H1 (cell line): ENCODE data around the gene PUDP. TPM values are rescaled to one million over a fixed set of nuclear protein-coding genes. Genes with fewer than 3 reads are reported as not detected.

Experiments used
- CTCF ChIA-PET: fragments of 300-600 bp; sonication (Branson Sonifier 250); formaldehyde crosslinking; loops from one replicate; lab custom pipeline; 2021; ENCODE audit not compliant: partially characterized antibody; lab: Charles Lee
- POLR2A ChIA-PET: fragments of 300-600 bp; sonication (Branson Sonifier 250); formaldehyde crosslinking; loops from one replicate; lab custom pipeline; 2021; ENCODE audit warnings: inconsistent platforms; ENCODE audit not compliant: partially characterized antibody; lab: Charles Lee
- DNase-seq, 2 experiments: peaks; one replicate each; pipeline versions ENCODE4 v3.0.0 to v3.0.0-alpha.2; 2010 to 2022; ENCODE audit warnings: low spot score in 2 of 2, low read depth in 1 of 2, mixed read lengths in 1 of 2
- FAIRE-seq: peaks from 2 replicates; lab custom pipeline; 2011; peaks lifted over from hg19 to GRCh38; lab: Jason Lieb, UNC
- H2AFZ ChIP-seq: 2 replicates; pipeline ENCODE4 v1.8.1; 2012; ENCODE audit warnings: low read length, inconsistent platforms
- H2AK5ac ChIP-seq: 2 replicates; pipeline ENCODE4 v1.6.1; 2013; ENCODE audit warnings: low read depth, low read length
- H2BK120ac ChIP-seq: replicated peaks from 2 replicates; pipeline ENCODE3; 2013; ENCODE audit warnings: low read depth, low read length, inconsistent platforms
- H2BK12ac ChIP-seq: 2 replicates; pipeline ENCODE4 v1.6.1; 2013; ENCODE audit warnings: low read depth, low read length
- H2BK15ac ChIP-seq: 2 replicates; pipeline ENCODE4 v1.6.1; 2013; ENCODE audit warnings: low read length
- H2BK20ac ChIP-seq: 2 replicates; pipeline ENCODE4 v1.6.1; 2013; ENCODE audit warnings: low read length
- H2BK5ac ChIP-seq: 2 replicates; pipeline ENCODE4 v1.6.1; 2013; ENCODE audit warnings: low read depth, low read length
- H3K14ac ChIP-seq: 2 replicates; pipeline ENCODE4 v1.6.1; 2013; ENCODE audit warnings: inconsistent platforms; ENCODE audit not compliant: insufficient read length
- H3K18ac ChIP-seq: 2 replicates; pipeline ENCODE4 v1.6.1; 2013; ENCODE audit warnings: low read length; ENCODE audit errors: extremely low read depth
- H3K23ac ChIP-seq: 2 replicates; pipeline ENCODE4 v1.6.1; 2013; ENCODE audit warnings: inconsistent platforms; ENCODE audit not compliant: insufficient read length
- H3K23me2 ChIP-seq: 2 replicates; pipeline ENCODE4 v1.6.1; 2013; ENCODE audit warnings: low read depth, low read length
- H3K27ac ChIP-seq: 2 replicates; pipeline ENCODE4 v1.6.1; 2011; ENCODE audit warnings: low read depth, low read length, inconsistent platforms
- H3K27me3 ChIP-seq, 4 experiments: replicated peaks in 1 of 4; 1 replicate in 1 of 4; 2 replicates in 3 of 4; pipeline versions ENCODE4 v1.6.1 to v1.8.1; 2011 to 2013; ENCODE audit warnings: low read length in 3 of 4, mild to moderate bottlenecking in 3 of 4, inconsistent platforms in 2 of 4, mixed read lengths in 2 of 4, moderate library complexity in 1 of 4; ENCODE audit not compliant: control insufficient read depth in 3 of 4, insufficient read depth in 3 of 4; ENCODE audit errors: extremely low read depth in 1 of 4
- H3K36me3 ChIP-seq, 4 experiments: 2 replicates each; pipeline versions ENCODE4 v1.6.1 to v1.8.1; 2011 to 2013; ENCODE audit warnings: mild to moderate bottlenecking in 4 of 4, low read length in 3 of 4, moderate library complexity in 2 of 4, control low read depth in 1 of 4, inconsistent platforms in 1 of 4; ENCODE audit not compliant: insufficient read depth in 4 of 4, control insufficient read depth in 2 of 4
- H3K4ac ChIP-seq: replicated peaks from 2 replicates; pipeline ENCODE3; 2013; ENCODE audit warnings: low read length, low read depth, mixed read lengths, inconsistent platforms; ENCODE audit not compliant: insufficient read length
- H3K4me1 ChIP-seq, 4 experiments: replicated peaks in 1 of 4; 1 replicate in 1 of 4; 2 replicates in 3 of 4; pipeline versions ENCODE4 v1.6.1 to v1.8.1; 2011 to 2013; ENCODE audit warnings: low read length in 3 of 4, inconsistent platforms in 2 of 4, mixed read lengths in 1 of 4; ENCODE audit not compliant: insufficient read depth in 4 of 4, control insufficient read depth in 3 of 4
- H3K4me2 ChIP-seq, 2 experiments: 2 replicates each; pipeline versions ENCODE4 v1.6.1 to v1.8.1; 2011 to 2013; ENCODE audit warnings: low read depth in 2 of 2, low read length in 2 of 2, control low read depth in 1 of 2, inconsistent platforms in 1 of 2, mild to moderate bottlenecking in 1 of 2; ENCODE audit not compliant: insufficient read depth in 1 of 2
- H3K4me3 ChIP-seq, 4 experiments: fragments of 200-600, 300-600 bp in 1 of 4; sonication (generic), shearing (Covaris generic), sonication (Bioruptor Twin) in 1 of 4; 2 replicates each; pipeline versions ENCODE4 v1.5.1 to v1.8.1; 2011 to 2016; ENCODE audit warnings: low read length in 4 of 4, low read depth in 3 of 4, control low read depth in 2 of 4, inconsistent platforms in 2 of 4, mild to moderate bottlenecking in 2 of 4, mixed read lengths in 1 of 4, moderate library complexity in 1 of 4; ENCODE audit not compliant: insufficient read depth in 2 of 4; ENCODE audit errors: extremely low read depth in 1 of 4
- H3K56ac ChIP-seq: replicated peaks from 2 replicates; pipeline ENCODE3; 2013; ENCODE audit warnings: low read depth, mild to moderate bottlenecking, mixed read lengths, low read length, inconsistent platforms; ENCODE audit not compliant: insufficient read length
- H3K79me1 ChIP-seq: 2 replicates; pipeline ENCODE4 v1.6.1; 2013; ENCODE audit warnings: low read depth, low read length, control low read depth
- H3K79me2 ChIP-seq, 2 experiments: 2 replicates each; pipeline versions ENCODE4 v1.6.1 to v1.8.1; 2012 to 2013; ENCODE audit warnings: low read length in 2 of 2, mild to moderate bottlenecking in 2 of 2, inconsistent platforms in 1 of 2; ENCODE audit not compliant: insufficient read depth in 2 of 2, control insufficient read depth in 1 of 2
- H3K9ac ChIP-seq, 4 experiments: replicated peaks in 1 of 4; 1 replicate in 1 of 4; 2 replicates in 3 of 4; pipeline versions ENCODE4 v1.6.1 to v1.8.1; 2011 to 2013; ENCODE audit warnings: low read depth in 3 of 4, low read length in 3 of 4, control low read depth in 2 of 4, mild to moderate bottlenecking in 2 of 4, moderate library complexity in 2 of 4, inconsistent platforms in 1 of 4; ENCODE audit errors: extremely low read depth in 1 of 4
- H3K9me3 ChIP-seq, 2 experiments: 2 replicates each; pipeline versions ENCODE4 v1.6.1 to v1.8.1; 2012 to 2013; ENCODE audit warnings: mild to moderate bottlenecking in 2 of 2, moderate library complexity in 2 of 2, control low read depth in 1 of 2, inconsistent platforms in 1 of 2, low read depth in 1 of 2, low read length in 1 of 2, mixed read lengths in 1 of 2; ENCODE audit not compliant: insufficient read depth in 2 of 2
- H4K20me1 ChIP-seq, 2 experiments: replicated peaks in 1 of 2; 2 replicates each; pipeline versions ENCODE3 to v1.8.1; 2011 to 2013; ENCODE audit warnings: inconsistent platforms in 2 of 2, low read length in 2 of 2, mild to moderate bottlenecking in 1 of 2; ENCODE audit not compliant: insufficient read depth in 2 of 2, control insufficient read depth in 1 of 2
- H4K5ac ChIP-seq: 2 replicates; pipeline ENCODE4 v1.6.1; 2013; ENCODE audit warnings: low read length, low read depth, mixed read lengths, inconsistent platforms; ENCODE audit not compliant: insufficient read length
- H4K8ac ChIP-seq: 2 replicates; pipeline ENCODE4 v1.8.0; 2013; ENCODE audit warnings: mild to moderate bottlenecking, moderate library complexity, low read length, inconsistent platforms; ENCODE audit not compliant: insufficient read depth; ENCODE audit errors: extremely low read depth
- H4K91ac ChIP-seq: replicated peaks from 2 replicates; pipeline ENCODE3; 2013; ENCODE audit warnings: low read length, mixed read lengths, inconsistent platforms; ENCODE audit not compliant: insufficient read length
- CTCF ChIP-seq, 3 experiments: IDR thresholded peaks; 1 replicate in 2 of 3; 2 replicates in 1 of 3; pipeline versions ENCODE4 v1.5.1 to v1.6.1; 2011; ENCODE audit warnings: low read length in 3 of 3, mild to moderate bottlenecking in 3 of 3, inconsistent platforms in 2 of 3, low read depth in 1 of 3, moderate library complexity in 1 of 3; ENCODE audit not compliant: insufficient read depth in 1 of 3; ENCODE audit errors: control extremely low read depth in 1 of 3
- RAD21 ChIP-seq, 2 experiments: IDR thresholded peaks in 1 of 2; conservative IDR thresholded peaks in 1 of 2; 2 replicates each; pipeline ENCODE4 v1.6.1; 2011; ENCODE audit warnings: low read depth in 2 of 2, low read length in 2 of 2, improper control_type of control experiment in 1 of 2, inconsistent platforms in 1 of 2, mild to moderate bottlenecking in 1 of 2, moderate library complexity in 1 of 2
- RFX5 ChIP-seq: IDR thresholded peaks from 2 replicates; pipeline ENCODE4 v1.6.1; 2011; ENCODE audit warnings: low read depth, low read length, improper control_type of control experiment, borderline replicate concordance
- SAP30 ChIP-seq: fragments of 300-600 bp; sonication (generic); IDR thresholded peaks from 2 replicates; pipeline ENCODE4 v1.7.1; 2012; ENCODE audit warnings: low read length, moderate library complexity, mild to moderate bottlenecking, inconsistent platforms; ENCODE audit not compliant: insufficient read depth, insufficient replicate concordance
- WGBS, 2 experiments: shearing (Covaris generic) in 1 of 2; methylation state at CpG; one replicate each; pipeline versions ENCODE4 v1.1.6 to v1.1.7; 2013 to 2015; ENCODE audit warnings: low lambda C conversion rate in 2 of 2, mixed read lengths in 2 of 2, inconsistent platforms in 1 of 2, low coverage in 1 of 2, missing lambda C conversion rate in 1 of 2; ENCODE audit not compliant: insufficient replicate concordance in 2 of 2, insufficient coverage in 1 of 2, insufficient read length in 1 of 2; ENCODE audit errors: extremely low coverage in 1 of 2, missing lambda C conversion rate in 1 of 2; 5-methylcytosine and 5-hydroxymethylcytosine counted together
- polyA plus RNA-seq, 7 experiments: library from polyadenylated mRNA; depleted of rRNA in 3 of 7; stranded (reverse) in 5 of 7; unstranded in 2 of 7; fragments of >200 nt in 5 of 7; fragments of 200-250 nt in 2 of 7; gene quantifications; 1 replicate in 5 of 7; 2 replicates in 1 of 7; 4 replicates in 1 of 7; pipeline versions ENCODE4 v1.2.1 to v1.2.3, GENCODE V29; 2011 to 2013; ENCODE audit warnings: missing spikeins in 2 of 7, mixed read lengths in 2 of 7
- total RNA-seq: library from RNA; stranded (reverse); fragmentation: NEBNext Ultra II Directional; extraction: Animal tissue kit (Norgen Biotek cat#: 25700); gene quantifications from 2 replicates; pipeline ENCODE4 v1.2.1, GENCODE V29; 2021

The PUDP gene
- total and polyA plus RNA-seq, 2 of the 8 experiments (the other 6 are each of a cell fraction or from before 2014, with no cell fraction given), result 27.2 to 30.2 TPM

- H3K79me1 ChIP-seq, result no peaks in the 10 kb centered on the region
- 51% methylated on average over 8 of the region's 8 CpGs; no CpG with 5 or more reads in 1 of the 2 experiments for whole genome bisulfite sequencing, 2 experiments
- H3K18ac ChIP-seq, result no peak overlapping the region
- H3K14ac ChIP-seq, result no peak overlapping the region
- H3K23ac ChIP-seq, result no peak overlapping the region
- no peak overlapping the region for H3K9ac ChIP-seq
- DNase-seq, result no peak
- TF ChIP-seq RFX5 (peak; percentile 50; the same call in 1 of the 2 replicates), SAP30 (no peak), RAD21 (IDR thresholded peaks at IDR 0.05 in 1 of 2, conservative IDR thresholded peaks at IDR 0.05 in 1 of 2; ENCODE audit: low read depth in 2 of 2, low read length in 2 of 2) (peak; percentile 65 to 70), CTCF (IDR thresholded peaks at IDR 0.05; ENCODE audit: control extremely low read depth in 1 of 3, insufficient read depth in 1 of 3, low read depth in 1 of 3, low read length in 3 of 3) (peak; percentile 36 to 43 (median 36); a peak in 3 of 4 replicates)
- TF ChIP-seq, all 59 proteins: peak for 3
- ChIA-PET CTCF (interaction anchor here (0.6 to 1.2 kb wide), 4 partner anchors 11 to 44 kb away, joined by 3 to 4 read pairs (median 4); no protein-coding TSS in a partner anchor), POLR2A (interaction anchor here (0.6 kb wide), 1 partner anchor 51 kb away, joined by 3 read pairs; no protein-coding TSS in a partner anchor)
- H2BK20ac ChIP-seq, result no peak overlapping the region
- no peak overlapping the region for H2BK12ac ChIP-seq
- H2AFZ ChIP-seq, result no peak overlapping the region
- H3K27ac ChIP-seq, result no peak overlapping the region
- peaks cover 0 to 8% (median 4%) of the 10 kb centered on the region in 4 experiments; a peak in 4 of 7 replicates for H3K4me1 ChIP-seq
- no peak overlapping the region for H4K8ac ChIP-seq
- H2BK15ac ChIP-seq, result no peak overlapping the region
- no peaks in the 10 kb centered on the region for H4K20me1 ChIP-seq
- no peaks in the 10 kb centered on the region for H3K79me2 ChIP-seq
- no peak overlapping the region for H3K56ac ChIP-seq
- H4K5ac ChIP-seq, result no peak overlapping the region
- no peak overlapping the region for H4K91ac ChIP-seq
- no peak overlapping the region for H3K4me3 ChIP-seq
- H2BK5ac ChIP-seq, result no peak overlapping the region
- H3K4ac ChIP-seq, result no peak overlapping the region
- H3K4me2 ChIP-seq, result no peak overlapping the region
- H3K36me3 ChIP-seq, result no peaks in the 10 kb centered on the region
- H3K9me3 ChIP-seq, result no peaks in the 10 kb centered on the region
- no peak overlapping the region for H2AK5ac ChIP-seq
- H2BK120ac ChIP-seq, result no peak overlapping the region
- no peaks in the 10 kb centered on the region for H3K23me2 ChIP-seq
- peak; percentile 63 for FAIRE-seq
- H3K27me3 ChIP-seq, result no peaks in the 10 kb centered on the region
Observed at GRCh38 chrX:7088968-7089615, 58.9 kb downstream of the PUDP start.
